Activated CD4-positive, alpha-beta T cell treated with anti-CD3 and anti-CD28 coated beads, Interleukin-2, amount 10 ng/mL, durations not matched to agents 7 days and 5 days (primary cell): ENCODE results near the gene KIR2DL4. TPM values are rescaled to one million over a fixed set of nuclear protein-coding genes. Genes with fewer than 3 reads are reported as not detected.
"Not testable (repeated sequence)": the region's sequence is repeated elsewhere in the genome, so short reads cannot be mapped to it uniquely, and the experiment has no call there.

Source experiments
- CTCF ChIA-PET: fragments of 350-600 bp; sonication (Branson Sonifier 250); formaldehyde crosslinking; loops from one replicate; lab custom pipeline; 2021; ENCODE audit warnings: antibody characterized with exemption; lab: Charles Lee
- POLR2A ChIA-PET: fragments of 350-600 bp; sonication (Branson Sonifier 250); formaldehyde crosslinking; loops from one replicate; lab custom pipeline; 2021; ENCODE audit warnings: antibody characterized with exemption; lab: Charles Lee
- DNase-seq: peaks from one replicate; pipeline ENCODE4 v3.0.0-alpha.2; 2020
- H3K27ac Mint-ChIP-seq: one replicate; pipeline ENCODE4 v1.8.0; 2021; ENCODE audit warnings: mild to moderate bottlenecking, moderate library complexity, mixed read lengths
- H3K27me3 Mint-ChIP-seq: one replicate; pipeline ENCODE4 v1.8.0; 2021; ENCODE audit warnings: mixed read lengths
- H3K36me3 Mint-ChIP-seq: one replicate; pipeline ENCODE4 v1.8.0; 2021; ENCODE audit warnings: low read depth, mixed read lengths
- H3K4me1 Mint-ChIP-seq: one replicate; pipeline ENCODE4 v1.8.0; 2021; ENCODE audit warnings: mixed read lengths
- H3K4me3 Mint-ChIP-seq: one replicate; pipeline ENCODE4 v1.8.0; 2021; ENCODE audit warnings: mild to moderate bottlenecking, moderate library complexity, mixed read lengths
- H3K9me3 Mint-ChIP-seq: one replicate; pipeline ENCODE4 v1.8.0; 2021; ENCODE audit warnings: mixed read lengths
- total RNA-seq, 2 experiments: library from RNA; stranded (reverse); gene quantifications; one replicate each; pipeline ENCODE4 v1.2.3, GENCODE V29; 2021

The KIR2DL4 gene
- total RNA-seq, 2 experiments from 2014 or later = 0.30 TPM; not detected in 1

GRCh38 chr19:54859421-54859820, 56.0 kb downstream of the KIR2DL4 start:
- H3K27ac Mint-ChIP-seq, H3K9me3 Mint-ChIP-seq, H3K4me1 Mint-ChIP-seq, H3K27me3 Mint-ChIP-seq, H3K4me3 Mint-ChIP-seq, CTCF ChIA-PET, DNase-seq, POLR2A ChIA-PET, H3K36me3 Mint-ChIP-seq: not testable (repeated sequence)

DNA sequence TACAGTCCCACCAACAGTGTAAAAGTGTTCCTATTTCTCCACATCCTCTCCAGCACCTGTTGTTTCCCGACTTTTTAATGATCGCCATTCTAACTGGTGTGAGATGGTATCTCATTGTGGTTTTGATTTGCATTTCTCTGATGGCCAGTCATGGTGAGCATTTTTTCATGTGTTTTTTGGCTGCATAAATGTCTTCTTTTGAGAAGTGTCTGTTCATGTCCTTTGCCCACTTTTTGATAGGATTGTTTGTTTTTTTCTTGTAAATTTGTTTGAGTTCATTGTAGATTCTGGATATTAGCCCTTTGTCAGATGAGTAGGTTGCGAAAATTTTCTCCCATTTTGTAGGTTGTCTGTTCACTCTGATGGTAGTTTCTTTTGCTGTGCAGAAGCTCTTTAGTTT, 60.0 kb downstream of the KIR2DL4 start:
- H3K27ac Mint-ChIP-seq, DNase-seq, H3K9me3 Mint-ChIP-seq, H3K36me3 Mint-ChIP-seq, H3K4me1 Mint-ChIP-seq, H3K27me3 Mint-ChIP-seq, POLR2A ChIA-PET, CTCF ChIA-PET, H3K4me3 Mint-ChIP-seq: not testable (repeated sequence)

Other genes starting within 250 kb of the KIR2DL4 start
- not detected for gene LILRA2, start 229.8 kb upstream of the KIR2DL4 start, total RNA-seq
- gene LILRA1, start 210.0 kb upstream of the KIR2DL4 start, total RNA-seq = not detected
- gene LILRB1, start 173.1 kb upstream of the KIR2DL4 start, total RNA-seq = not detected
- gene LILRB4, start 140.6 kb upstream of the KIR2DL4 start, total RNA-seq = not detected
- gene KIR3DL3, start 79.2 kb upstream of the KIR2DL4 start, total RNA-seq = not detected
- gene KIR2DL3, start 65.1 kb upstream of the KIR2DL4 start, total RNA-seq = not detected
- not detected for gene KIR2DL1, start 33.8 kb upstream of the KIR2DL4 start, total RNA-seq
- gene KIR3DL1, start 12.9 kb downstream of the KIR2DL4 start, total RNA-seq = not detected
- gene KIR2DS4, start 29.1 kb downstream of the KIR2DL4 start, total RNA-seq = under 1 TPM in 1 of 2 experiments, not detected in 1; 0.44 TPM
- gene KIR3DL2, start 46.8 kb downstream of the KIR2DL4 start, total RNA-seq = 1 to 10 TPM; 2.8 to 3.1 TPM
- not detected for gene FCAR, start 70.6 kb downstream of the KIR2DL4 start, total RNA-seq
- not detected for gene NCR1, start 102.5 kb downstream of the KIR2DL4 start, total RNA-seq
- gene NLRP7, start 143.9 kb downstream of the KIR2DL4 start, total RNA-seq = not detected
- 10 to 100 TPM; 12.6 to 14.7 TPM for gene NLRP2, start 162.8 kb downstream of the KIR2DL4 start, total RNA-seq
- under 1 TPM; 0.19 to 0.52 TPM for gene GP6, start 234.7 kb downstream of the KIR2DL4 start, total RNA-seq